Measurements from ENCODE around the gene ALG6. TPM values are rescaled to one million over a fixed set of nuclear protein-coding genes. Genes with fewer than 3 reads are reported as not detected.

The ALG6 gene
- total RNA-seq, 4 donors from 2014 or later, result 6.8 to 16.5 (median 13.0) TPM

- peaks cover 31 to 100% (median 79%) of the 10 kb centered on the region in 4 donors for H3K27me3 ChIP-seq
- H3K4me1 ChIP-seq, result peaks cover 18 to 72% (median 29%) of the 10 kb centered on the region in 3 donors
- intact Hi-C loops (cut with DNase I), result no loop called here
- H3K4me3 ChIP-seq, result peak overlapping the region; percentile 48 to 64 (median 55)
- DNase-seq, result no peak
- H3K9me3 ChIP-seq, result peaks cover 0 to 9% (median 0%) of the 10 kb centered on the region in 3 donors
- H3K36me3 ChIP-seq, result no peaks in the 10 kb centered on the region
- no peak overlapping the region for H3K27ac ChIP-seq
- no peak for TF ChIP-seq CTCF (IDR thresholded peaks at IDR 0.05)
- no peak for TF ChIP-seq POLR2A (IDR thresholded peaks at IDR 0.05)
- WGBS, 2 donors, result 0 to 4% methylated on average over 11 to 17 of the region's 104 CpGs
Measured at GRCh38 chr1:63322944-63323864, 44.2 kb upstream of the ALG6 start.

- Histone ChIP-seq H3K9me3 (peaks cover 0 to 9% (median 0%) of the 10 kb centered on the region in 3 donors), H3K4me3 (peak overlapping the region; percentile 48 to 64 (median 55)), H3K27me3 (peaks cover 31 to 100% (median 73%) of the 10 kb centered on the region in 4 donors), H3K4me1 (peaks cover 18 to 69% (median 29%) of the 10 kb centered on the region in 3 donors), H3K27ac (no peak overlapping the region), H3K36me3 (no peaks in the 10 kb centered on the region)
- WGBS, 2 donors, result 17 to 27% methylated on average over 16 to 48 of the region's 114 CpGs
- no peak for DNase-seq
- no peak for TF ChIP-seq POLR2A (IDR thresholded peaks at IDR 0.05)
- no peak for TF ChIP-seq CTCF (IDR thresholded peaks at IDR 0.05)
- intact Hi-C loops (cut with DNase I), result no loop called here
Measured at GRCh38 chr1:63323865-63324778, 43.3 kb upstream of the ALG6 start.

GRCh38 chr1:63324779-63325119 lies 42.7 kb upstream of the ALG6 start:
- peak overlapping the region in 3 of 4 donors; percentile 50 to 64 (median 60) for H3K4me3 ChIP-seq

GRCh38 chr1:63325279-63325985 lies 42.0 kb upstream of the ALG6 start:
- H3K4me1 ChIP-seq, result peaks cover 26 to 70% (median 29%) of the 10 kb centered on the region in 3 donors
- intact Hi-C loops (cut with DNase I), result no loop called here
- WGBS, 2 donors, result 26 to 33% methylated on average over 2 of the region's 2 CpGs
- no peaks in the 10 kb centered on the region for H3K9me3 ChIP-seq
- H3K27ac ChIP-seq, result no peak overlapping the region
- peaks cover 23 to 100% (median 72%) of the 10 kb centered on the region in 4 donors for H3K27me3 ChIP-seq
- no peak overlapping the region for H3K4me3 ChIP-seq
- TF ChIP-seq CTCF (IDR thresholded peaks at IDR 0.05) (no peak), POLR2A (IDR thresholded peaks at IDR 0.05) (no peak)
- no peaks in the 10 kb centered on the region for H3K36me3 ChIP-seq
- DNase-seq, result no peak

More at GRCh38 chr1:63324779-63325119, 42.7 kb upstream of the ALG6 start:
- Histone ChIP-seq H3K4me1 (peaks cover 20 to 70% (median 29%) of the 10 kb centered on the region in 3 donors), H3K27me3 (peaks cover 26 to 100% (median 73%) of the 10 kb centered on the region in 4 donors), H3K27ac (no peak overlapping the region), H3K9me3 (peaks cover 0 to 4% (median 0%) of the 10 kb centered on the region in 3 donors), H3K36me3 (no peaks in the 10 kb centered on the region)
- intact Hi-C loops (cut with DNase I), result no loop called here
- TF ChIP-seq CTCF (IDR thresholded peaks at IDR 0.05) (no peak), POLR2A (IDR thresholded peaks at IDR 0.05) (no peak)
- DNase-seq, result no peak
- 18 to 22% methylated on average over 7 of the region's 7 CpGs for WGBS, 2 donors

Data from esophagus squamous epithelium (tissue), 5 donors.